Measurements from ENCODE around the gene PCNX2. TPM values are rescaled to one million over a fixed set of nuclear protein-coding genes. Genes with fewer than 3 reads are reported as not detected.

PCNX2 gene
- total and polyA plus RNA-seq, 2 donors (not counting 1 experiment from before 2014, with no cell fraction given): 17.6 to 34.7 TPM

DNA sequence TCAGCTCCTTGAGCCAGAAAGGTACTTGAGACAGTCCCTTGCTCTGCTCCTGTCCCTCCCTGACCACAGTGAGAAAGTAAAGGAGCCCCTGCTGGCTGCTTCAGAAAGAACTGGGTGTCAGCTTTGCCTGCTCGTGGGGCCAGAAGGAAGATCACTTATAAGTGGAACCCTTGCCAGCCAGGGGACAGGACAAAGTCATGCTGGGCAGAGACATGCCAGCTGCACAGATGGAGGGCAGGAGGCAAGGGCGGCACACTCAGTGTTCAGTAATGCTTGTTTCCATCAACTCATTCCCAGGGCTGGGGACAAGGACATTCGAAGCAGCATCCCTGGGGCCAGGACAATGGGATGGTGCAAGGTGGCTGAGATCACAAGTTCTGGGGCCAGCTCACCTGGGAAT is 303.3 kb downstream of the PCNX2 start:
- Mint-ChIP-seq H3K27me3 (no peaks in the 10 kb centered on the region), H3K27ac (no peak overlapping the region), H3K4me3 (no peak overlapping the region), H3K9me3 (ENCODE audit: insufficient read depth) (peaks cover 11% of the 10 kb centered on the region), H3K4me1 (no peaks in the 10 kb centered on the region)
- CTCF ChIA-PET: no interaction called here
- Histone ChIP-seq H4K20me1 (ENCODE audit: control insufficient read depth, insufficient read depth, low read length, poor library complexity, severe bottlenecking) (no peaks in the 10 kb centered on the region), H3K4me3 (ENCODE audit: control extremely low read depth in 1 of 5, extremely low read depth in 1 of 5, insufficient read depth in 1 of 5, low read depth in 2 of 5, low read length in 4 of 5) (no peak overlapping the region), H3K4me2 (replicated peaks; ENCODE audit: low read depth, low read length, poor library complexity, severe bottlenecking) (no peak overlapping the region), H3K27me3 (replicated peaks in 1 of 4; ENCODE audit: control extremely low read depth in 1 of 4, control insufficient read depth in 3 of 4, insufficient read depth in 4 of 4, low read length in 3 of 4) (no peaks in the 10 kb centered on the region), H3K4me1 (ENCODE audit: control insufficient read depth in 2 of 2, insufficient read depth in 2 of 2, low read length in 2 of 2) (no peaks in the 10 kb centered on the region), H3K9ac (ENCODE audit: low read length) (no peak overlapping the region), H3K36me3 (replicated peaks in 1 of 2; ENCODE audit: control extremely low read depth in 1 of 2, control insufficient read depth in 1 of 2, extremely low read depth in 1 of 2, insufficient read depth in 2 of 2, low read length in 1 of 2) (no peaks in the 10 kb centered on the region), H2AFZ (ENCODE audit: insufficient read depth, low read depth, low read length, poor library complexity, severe bottlenecking) (no peak overlapping the region), H3K27ac (ENCODE audit: low read length in 2 of 2) (no peak overlapping the region), H3K79me2 (ENCODE audit: control insufficient read depth, insufficient read depth, low read length) (no peaks in the 10 kb centered on the region), H3K9me3 (ENCODE audit: control extremely low read depth in 1 of 3, control insufficient read depth in 2 of 3, insufficient read depth in 1 of 3, low read length in 2 of 3) (peaks cover 0 to 14% (median 8%) of the 10 kb centered on the region in 3 donors)
- ATAC-seq (ENCODE audit: low read depth) (no peak), DNase-seq (no peak)
- 91% methylated on average over 3 of the region's 3 CpGs for WGBS (ENCODE audit: insufficient coverage)
- TF ChIP-seq, protein P1, sequence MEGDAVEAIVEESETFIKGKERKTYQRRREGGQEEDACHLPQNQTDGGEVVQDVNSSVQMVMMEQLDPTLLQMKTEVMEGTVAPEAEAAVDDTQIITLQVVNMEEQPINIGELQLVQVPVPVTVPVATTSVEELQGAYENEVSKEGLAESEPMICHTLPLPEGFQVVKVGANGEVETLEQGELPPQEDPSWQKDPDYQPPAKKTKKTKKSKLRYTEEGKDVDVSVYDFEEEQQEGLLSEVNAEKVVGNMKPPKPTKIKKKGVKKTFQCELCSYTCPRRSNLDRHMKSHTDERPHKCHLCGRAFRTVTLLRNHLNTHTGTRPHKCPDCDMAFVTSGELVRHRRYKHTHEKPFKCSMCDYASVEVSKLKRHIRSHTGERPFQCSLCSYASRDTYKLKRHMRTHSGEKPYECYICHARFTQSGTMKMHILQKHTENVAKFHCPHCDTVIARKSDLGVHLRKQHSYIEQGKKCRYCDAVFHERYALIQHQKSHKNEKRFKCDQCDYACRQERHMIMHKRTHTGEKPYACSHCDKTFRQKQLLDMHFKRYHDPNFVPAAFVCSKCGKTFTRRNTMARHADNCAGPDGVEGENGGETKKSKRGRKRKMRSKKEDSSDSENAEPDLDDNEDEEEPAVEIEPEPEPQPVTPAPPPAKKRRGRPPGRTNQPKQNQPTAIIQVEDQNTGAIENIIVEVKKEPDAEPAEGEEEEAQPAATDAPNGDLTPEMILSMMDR (IDR thresholded peaks at IDR 0.05): no peak
- TF ChIP-seq EZH2 (IDR thresholded peaks at IDR 0.05; ENCODE audit: borderline replicate concordance, insufficient read depth, low read depth, low read length, poor library complexity, severe bottlenecking): no peak
- POLR2A ChIA-PET: no interaction called here
- intact Hi-C loops (cut with micrococcal nuclease): no loop called here

DNA sequence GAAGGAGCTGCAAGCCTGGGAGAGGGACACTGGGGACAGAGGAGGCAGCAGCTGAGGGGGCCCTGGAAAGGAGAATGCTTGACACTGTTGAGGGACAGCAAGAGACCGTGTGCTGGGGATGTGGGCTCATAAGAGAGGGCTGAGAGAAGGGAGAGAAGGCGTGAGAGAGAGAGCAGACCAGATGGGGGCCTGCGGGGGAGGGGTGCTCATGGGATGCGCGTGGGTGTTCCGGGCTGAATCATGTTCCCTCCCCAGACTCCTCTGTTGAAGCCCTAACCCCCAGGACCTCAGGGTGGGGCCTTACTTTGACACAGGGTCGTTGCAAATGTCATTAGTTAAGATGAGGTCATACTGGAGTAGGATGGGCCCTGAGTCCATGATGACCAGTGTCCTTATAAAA is 304.3 kb downstream of the PCNX2 start:
- Histone ChIP-seq H2AFZ (ENCODE audit: insufficient read depth, low read depth, low read length, poor library complexity, severe bottlenecking) (no peak overlapping the region), H3K79me2 (ENCODE audit: control insufficient read depth, insufficient read depth, low read length) (no peaks in the 10 kb centered on the region), H3K36me3 (replicated peaks in 1 of 2; ENCODE audit: control extremely low read depth in 1 of 2, control insufficient read depth in 1 of 2, extremely low read depth in 1 of 2, insufficient read depth in 2 of 2, low read length in 1 of 2) (no peaks in the 10 kb centered on the region), H3K9ac (ENCODE audit: low read length) (no peak overlapping the region), H3K4me1 (ENCODE audit: control insufficient read depth in 2 of 2, insufficient read depth in 2 of 2, low read length in 2 of 2) (no peaks in the 10 kb centered on the region), H3K4me3 (ENCODE audit: control extremely low read depth in 1 of 5, extremely low read depth in 1 of 5, insufficient read depth in 1 of 5, low read depth in 2 of 5, low read length in 4 of 5) (no peak overlapping the region), H3K27ac (ENCODE audit: low read length in 2 of 2) (no peak overlapping the region), H3K4me2 (replicated peaks; ENCODE audit: low read depth, low read length, poor library complexity, severe bottlenecking) (no peak overlapping the region), H3K27me3 (replicated peaks in 1 of 4; ENCODE audit: control extremely low read depth in 1 of 4, control insufficient read depth in 3 of 4, insufficient read depth in 4 of 4, low read length in 3 of 4) (no peaks in the 10 kb centered on the region), H4K20me1 (ENCODE audit: control insufficient read depth, insufficient read depth, low read length, poor library complexity, severe bottlenecking) (no peaks in the 10 kb centered on the region), H3K9me3 (ENCODE audit: control extremely low read depth in 1 of 3, control insufficient read depth in 2 of 3, insufficient read depth in 1 of 3, low read length in 2 of 3) (peaks cover 0 to 14% (median 8%) of the 10 kb centered on the region in 3 donors)
- WGBS (ENCODE audit: insufficient coverage): 88% methylated on average over 3 of the region's 7 CpGs
- DNase-seq (no peak), ATAC-seq (ENCODE audit: low read depth) (no peak)
- TF ChIP-seq, protein P1 (IDR thresholded peaks at IDR 0.05): no peak
- no peak for TF ChIP-seq EZH2 (IDR thresholded peaks at IDR 0.05; ENCODE audit: borderline replicate concordance, insufficient read depth, low read depth, low read length, poor library complexity, severe bottlenecking)
- Mint-ChIP-seq H3K27me3 (no peaks in the 10 kb centered on the region), H3K9me3 (ENCODE audit: insufficient read depth) (peaks cover 11% of the 10 kb centered on the region), H3K27ac (no peak overlapping the region), H3K4me3 (no peak overlapping the region), H3K4me1 (no peaks in the 10 kb centered on the region)
- ChIA-PET POLR2A (no interaction called here), CTCF (no interaction called here)
- intact Hi-C loops (cut with micrococcal nuclease): no loop called here

All from B cell (primary cell).